RWPE2 (cell line): ENCODE results near the gene KCNK10.

Experiments used
- ATAC-seq: fragments of 200-7000 bp; cut with Tn5 transposase; 3 replicates; pipeline ENCODE4 v1.9.1; 2021; ENCODE audit warnings: low read depth
- DNase-seq: peaks from one replicate; pipeline ENCODE4 v3.0.0-alpha.2; 2020; ENCODE audit warnings: low spot score
- H3K27ac ChIP-seq: fragments of 450-650 bp; 2 replicates; pipeline ENCODE4 v1.5.1; 2017; ENCODE audit warnings: mild to moderate bottlenecking; ENCODE audit not compliant: poor library complexity, severe bottlenecking
- H3K27me3 ChIP-seq: fragments of 250-450 bp; sonication (Bioruptor Pico); 2 replicates; pipeline ENCODE4 v1.5.1; 2021; ENCODE audit warnings: mild to moderate bottlenecking, moderate library complexity; ENCODE audit not compliant: insufficient read depth, poor library complexity, severe bottlenecking
- H3K36me3 ChIP-seq: fragments of 250-450 bp; sonication (Bioruptor Pico); 2 replicates; pipeline ENCODE4 v1.5.1; 2020; ENCODE audit warnings: low read depth, mild to moderate bottlenecking, moderate library complexity
- H3K4me1 ChIP-seq: fragments of 250-450 bp; sonication (Bioruptor Pico); 2 replicates; pipeline ENCODE4 v1.5.1; 2021; ENCODE audit warnings: mild to moderate bottlenecking, moderate library complexity; ENCODE audit not compliant: insufficient read depth, poor library complexity, severe bottlenecking
- H3K4me3 ChIP-seq: fragments of 250-450 bp; sonication (Bioruptor Pico); 2 replicates; pipeline ENCODE4 v1.5.1; 2021; ENCODE audit warnings: mild to moderate bottlenecking, moderate library complexity; ENCODE audit not compliant: severe bottlenecking
- H3K9me3 ChIP-seq: fragments of 250-450 bp; sonication (Bioruptor Pico); 2 replicates; pipeline ENCODE4 v1.5.1; 2021; ENCODE audit warnings: mild to moderate bottlenecking, moderate library complexity; ENCODE audit not compliant: severe bottlenecking
- TF ChIP-seq, protein P1 (sequence below): fragments of 450-650 bp; IDR thresholded peaks from one replicate; pipeline ENCODE4 v1.5.1; 2017; ENCODE audit warnings: mild to moderate bottlenecking, moderate library complexity; ENCODE audit not compliant: poor library complexity, severe bottlenecking

KCNK10 gene

DNA sequence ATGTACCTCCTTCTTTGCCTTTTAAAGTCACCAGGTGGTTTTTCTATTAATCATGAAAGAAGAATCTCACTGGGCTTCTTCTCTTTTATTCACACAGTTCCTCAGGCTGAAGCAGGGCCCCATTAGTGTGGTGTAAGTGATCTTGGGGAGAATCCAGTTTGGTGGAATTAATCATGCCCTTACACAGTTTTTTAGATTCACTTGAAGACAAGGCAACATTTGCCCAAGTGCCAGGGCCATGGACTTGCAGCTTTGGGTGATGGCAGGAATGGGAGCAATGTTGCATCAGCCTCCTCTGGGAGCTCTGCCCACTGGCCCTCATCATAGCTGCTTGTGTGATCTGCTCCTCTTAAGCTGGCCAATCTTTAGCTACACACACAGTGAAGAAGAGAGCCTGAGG, 33.8 kb downstream of the KCNK10 start:
- Histone ChIP-seq H3K27ac (no peak overlapping the region), H3K4me1 (no peaks in the 10 kb centered on the region), H3K9me3 (no peaks in the 10 kb centered on the region), H3K4me3 (no peak overlapping the region), H3K36me3 (no peaks in the 10 kb centered on the region), H3K27me3 (no peaks in the 10 kb centered on the region)
- ATAC-seq (peak; percentile 63), DNase-seq (no peak)
- TF ChIP-seq, protein P1, sequence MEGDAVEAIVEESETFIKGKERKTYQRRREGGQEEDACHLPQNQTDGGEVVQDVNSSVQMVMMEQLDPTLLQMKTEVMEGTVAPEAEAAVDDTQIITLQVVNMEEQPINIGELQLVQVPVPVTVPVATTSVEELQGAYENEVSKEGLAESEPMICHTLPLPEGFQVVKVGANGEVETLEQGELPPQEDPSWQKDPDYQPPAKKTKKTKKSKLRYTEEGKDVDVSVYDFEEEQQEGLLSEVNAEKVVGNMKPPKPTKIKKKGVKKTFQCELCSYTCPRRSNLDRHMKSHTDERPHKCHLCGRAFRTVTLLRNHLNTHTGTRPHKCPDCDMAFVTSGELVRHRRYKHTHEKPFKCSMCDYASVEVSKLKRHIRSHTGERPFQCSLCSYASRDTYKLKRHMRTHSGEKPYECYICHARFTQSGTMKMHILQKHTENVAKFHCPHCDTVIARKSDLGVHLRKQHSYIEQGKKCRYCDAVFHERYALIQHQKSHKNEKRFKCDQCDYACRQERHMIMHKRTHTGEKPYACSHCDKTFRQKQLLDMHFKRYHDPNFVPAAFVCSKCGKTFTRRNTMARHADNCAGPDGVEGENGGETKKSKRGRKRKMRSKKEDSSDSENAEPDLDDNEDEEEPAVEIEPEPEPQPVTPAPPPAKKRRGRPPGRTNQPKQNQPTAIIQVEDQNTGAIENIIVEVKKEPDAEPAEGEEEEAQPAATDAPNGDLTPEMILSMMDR: no peak

DNA sequence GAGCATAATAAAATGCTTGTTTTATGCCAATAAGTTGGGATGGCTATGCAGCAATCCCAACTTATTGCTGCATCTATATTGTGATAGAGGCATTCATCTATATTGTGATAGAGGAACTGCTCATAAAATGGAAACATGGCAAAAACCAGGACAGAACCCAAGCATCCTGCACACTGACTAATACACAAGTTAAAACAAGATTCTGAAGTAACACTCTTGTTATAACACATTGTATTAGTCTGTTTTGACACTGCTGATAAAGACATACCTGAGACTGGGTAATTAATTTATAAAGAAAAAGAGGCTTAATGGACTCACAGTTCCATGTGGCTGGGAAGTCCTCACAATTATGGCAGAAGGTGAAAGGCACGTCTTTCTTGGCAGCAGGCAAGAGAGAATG, 36.8 kb downstream of the KCNK10 start:
- ATAC-seq (no peak), DNase-seq (no peak)
- H3K27me3 ChIP-seq: no peaks in the 10 kb centered on the region
- H3K36me3 ChIP-seq: no peaks in the 10 kb centered on the region
- no peak overlapping the region for H3K4me3 ChIP-seq
- TF ChIP-seq, protein P1: no peak
- no peaks in the 10 kb centered on the region for H3K4me1 ChIP-seq
- no peaks in the 10 kb centered on the region for H3K9me3 ChIP-seq
- no peak overlapping the region for H3K27ac ChIP-seq

DNA sequence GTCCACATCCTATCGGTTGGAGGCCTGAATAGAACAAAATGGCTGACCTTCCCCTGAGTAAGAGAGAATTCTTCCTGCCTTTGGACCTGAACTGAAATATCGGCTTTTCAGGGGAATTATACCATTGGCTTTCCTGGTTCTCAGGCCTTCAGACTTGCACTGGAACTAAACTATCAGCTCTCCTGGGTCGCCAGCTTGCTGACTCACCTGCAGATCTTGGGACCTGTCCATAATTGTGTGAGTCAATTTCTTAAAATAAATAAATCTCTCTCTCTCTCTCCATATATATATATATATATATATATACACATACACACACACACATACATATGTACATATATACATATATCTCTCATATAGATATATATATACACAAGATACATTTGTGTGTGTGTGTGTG, 41.6 kb downstream of the KCNK10 start:
- TF ChIP-seq, protein P1: no peak
- Histone ChIP-seq H3K9me3 (no peaks in the 10 kb centered on the region), H3K27ac (no peak overlapping the region), H3K4me1 (no peaks in the 10 kb centered on the region), H3K4me3 (no peak overlapping the region), H3K36me3 (no peaks in the 10 kb centered on the region), H3K27me3 (no peaks in the 10 kb centered on the region)
- no peak for DNase-seq
- peak; percentile 32; the same call in 2 of the 3 replicates for ATAC-seq

DNA sequence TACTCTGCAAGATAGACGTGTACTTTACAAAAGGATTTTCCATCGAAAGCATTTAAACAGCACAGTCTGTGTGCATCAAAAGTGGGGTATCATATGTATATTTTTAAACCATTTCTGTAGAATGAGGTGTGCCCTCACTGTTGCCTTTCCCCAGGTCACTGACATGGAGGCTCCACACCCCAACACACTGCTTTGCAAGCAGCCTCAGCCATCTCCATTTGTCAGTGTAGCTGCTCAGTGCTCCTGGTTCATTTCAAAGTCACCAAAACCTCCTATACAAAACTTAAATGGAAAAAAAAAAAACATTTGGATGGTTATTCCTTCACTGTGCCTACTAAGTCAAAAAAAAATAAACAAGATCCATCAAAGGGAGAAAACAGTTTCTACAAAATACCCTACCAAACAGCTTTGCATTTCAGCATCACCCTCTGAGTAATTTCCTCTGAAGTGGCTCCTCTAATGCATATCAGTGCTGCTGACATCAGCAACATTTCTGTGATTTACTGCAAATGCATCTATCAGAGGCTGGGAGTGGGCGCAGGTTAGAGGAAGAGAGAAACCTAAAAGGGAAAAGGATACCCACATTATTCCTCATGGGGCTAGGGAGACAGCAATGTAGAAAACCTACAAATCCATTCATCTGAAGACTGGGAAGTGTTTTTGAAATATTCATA, 46.0 kb downstream of the KCNK10 start:
- no peaks in the 10 kb centered on the region for H3K4me1 ChIP-seq
- no peaks in the 10 kb centered on the region for H3K27me3 ChIP-seq
- no peaks in the 10 kb centered on the region for H3K9me3 ChIP-seq
- TF ChIP-seq, protein P1: no peak
- H3K4me3 ChIP-seq: no peak overlapping the region
- DNase-seq: no peak
- no peak overlapping the region for H3K27ac ChIP-seq
- no peaks in the 10 kb centered on the region for H3K36me3 ChIP-seq
- no peak for ATAC-seq
